GM12878 (cell line): ENCODE data around the gene AKAP7.

ENCODE experiments used
- TF ChIP-seq, protein P1 (sequence below), 3 experiments: IDR thresholded peaks in 2 of 3; conservative IDR thresholded peaks in 1 of 3; 2 replicates each; pipeline ENCODE4 v1.5.1; 2011; ENCODE audit warnings: low read depth in 3 of 3, low read length in 3 of 3, mild to moderate bottlenecking in 3 of 3, control low read depth in 2 of 3, moderate library complexity in 2 of 3, inconsistent platforms in 1 of 3, mixed read lengths in 1 of 3; ENCODE audit not compliant: control insufficient read depth in 2 of 3, insufficient read depth in 1 of 3; ENCODE audit errors: extremely low read depth in 1 of 3
- TF ChIP-seq, protein P2 (sequence below): fragments of 450-650 bp; IDR thresholded peaks from 2 replicates; pipeline ENCODE4 v1.6.1; 2014; ENCODE audit warnings: mild to moderate bottlenecking
- TF ChIP-seq, protein P3 (sequence below): fragments of 450-650 bp; conservative IDR thresholded peaks from 2 replicates; pipeline ENCODE4 v1.6.1; 2017; ENCODE audit warnings: mild to moderate bottlenecking, moderate library complexity

DNA sequence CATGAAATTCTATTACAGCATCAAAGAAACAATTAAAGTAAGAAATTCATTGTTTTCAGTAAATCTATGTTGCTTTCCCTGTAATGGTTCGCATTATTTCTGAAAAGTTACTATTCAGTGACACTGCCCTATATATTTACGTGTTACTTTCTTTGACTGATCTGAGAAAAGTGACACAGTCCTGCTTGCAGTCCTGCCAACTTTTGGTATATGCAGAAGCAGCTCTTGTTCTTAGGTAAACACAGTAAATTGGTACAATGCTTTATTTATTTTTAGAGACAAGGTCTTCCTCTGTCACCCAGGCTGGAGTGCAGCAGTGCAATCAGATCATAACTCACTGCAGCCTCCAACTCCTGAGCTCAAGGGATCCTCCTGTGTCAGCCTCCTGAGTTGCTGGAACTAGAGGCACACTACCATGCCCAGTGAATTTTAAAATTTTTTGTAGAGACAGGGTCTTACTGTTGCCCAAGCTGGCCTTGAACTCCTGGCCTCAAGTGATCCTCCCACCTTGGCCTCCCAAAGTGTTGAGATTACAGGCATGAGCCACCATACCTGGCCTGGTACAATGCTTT, 151.3 kb downstream of the AKAP7 start:
- TF ChIP-seq, protein P1, sequence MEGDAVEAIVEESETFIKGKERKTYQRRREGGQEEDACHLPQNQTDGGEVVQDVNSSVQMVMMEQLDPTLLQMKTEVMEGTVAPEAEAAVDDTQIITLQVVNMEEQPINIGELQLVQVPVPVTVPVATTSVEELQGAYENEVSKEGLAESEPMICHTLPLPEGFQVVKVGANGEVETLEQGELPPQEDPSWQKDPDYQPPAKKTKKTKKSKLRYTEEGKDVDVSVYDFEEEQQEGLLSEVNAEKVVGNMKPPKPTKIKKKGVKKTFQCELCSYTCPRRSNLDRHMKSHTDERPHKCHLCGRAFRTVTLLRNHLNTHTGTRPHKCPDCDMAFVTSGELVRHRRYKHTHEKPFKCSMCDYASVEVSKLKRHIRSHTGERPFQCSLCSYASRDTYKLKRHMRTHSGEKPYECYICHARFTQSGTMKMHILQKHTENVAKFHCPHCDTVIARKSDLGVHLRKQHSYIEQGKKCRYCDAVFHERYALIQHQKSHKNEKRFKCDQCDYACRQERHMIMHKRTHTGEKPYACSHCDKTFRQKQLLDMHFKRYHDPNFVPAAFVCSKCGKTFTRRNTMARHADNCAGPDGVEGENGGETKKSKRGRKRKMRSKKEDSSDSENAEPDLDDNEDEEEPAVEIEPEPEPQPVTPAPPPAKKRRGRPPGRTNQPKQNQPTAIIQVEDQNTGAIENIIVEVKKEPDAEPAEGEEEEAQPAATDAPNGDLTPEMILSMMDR (IDR thresholded peaks at IDR 0.05 in 2 of 3, conservative IDR thresholded peaks at IDR 0.05 in 1 of 3; ENCODE audit: control insufficient read depth in 2 of 3, extremely low read depth in 1 of 3, insufficient read depth in 1 of 3, low read depth in 3 of 3, low read length in 3 of 3), result no peak
- TF ChIP-seq, protein P2, sequence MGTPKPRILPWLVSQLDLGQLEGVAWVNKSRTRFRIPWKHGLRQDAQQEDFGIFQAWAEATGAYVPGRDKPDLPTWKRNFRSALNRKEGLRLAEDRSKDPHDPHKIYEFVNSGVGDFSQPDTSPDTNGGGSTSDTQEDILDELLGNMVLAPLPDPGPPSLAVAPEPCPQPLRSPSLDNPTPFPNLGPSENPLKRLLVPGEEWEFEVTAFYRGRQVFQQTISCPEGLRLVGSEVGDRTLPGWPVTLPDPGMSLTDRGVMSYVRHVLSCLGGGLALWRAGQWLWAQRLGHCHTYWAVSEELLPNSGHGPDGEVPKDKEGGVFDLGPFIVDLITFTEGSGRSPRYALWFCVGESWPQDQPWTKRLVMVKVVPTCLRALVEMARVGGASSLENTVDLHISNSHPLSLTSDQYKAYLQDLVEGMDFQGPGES, result no peak
- TF ChIP-seq, protein P3, sequence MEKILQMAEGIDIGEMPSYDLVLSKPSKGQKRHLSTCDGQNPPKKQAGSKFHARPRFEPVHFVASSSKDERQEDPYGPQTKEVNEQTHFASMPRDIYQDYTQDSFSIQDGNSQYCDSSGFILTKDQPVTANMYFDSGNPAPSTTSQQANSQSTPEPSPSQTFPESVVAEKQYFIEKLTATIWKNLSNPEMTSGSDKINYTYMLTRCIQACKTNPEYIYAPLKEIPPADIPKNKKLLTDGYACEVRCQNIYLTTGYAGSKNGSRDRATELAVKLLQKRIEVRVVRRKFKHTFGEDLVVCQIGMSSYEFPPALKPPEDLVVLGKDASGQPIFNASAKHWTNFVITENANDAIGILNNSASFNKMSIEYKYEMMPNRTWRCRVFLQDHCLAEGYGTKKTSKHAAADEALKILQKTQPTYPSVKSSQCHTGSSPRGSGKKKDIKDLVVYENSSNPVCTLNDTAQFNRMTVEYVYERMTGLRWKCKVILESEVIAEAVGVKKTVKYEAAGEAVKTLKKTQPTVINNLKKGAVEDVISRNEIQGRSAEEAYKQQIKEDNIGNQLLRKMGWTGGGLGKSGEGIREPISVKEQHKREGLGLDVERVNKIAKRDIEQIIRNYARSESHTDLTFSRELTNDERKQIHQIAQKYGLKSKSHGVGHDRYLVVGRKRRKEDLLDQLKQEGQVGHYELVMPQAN, result no peak
